ENCODE measurements around the gene WDR81.

Gene WDR81

GRCh38 chr17:1714980-1715802 is 9.3 kb upstream of the WDR81 start:
- DNase-seq (ENCODE audit: low read depth in 1 of 2, low spot score in 1 of 2): no peak
- TF ChIP-seq CTCF (IDR thresholded peaks at IDR 0.05; ENCODE audit: insufficient read depth, low read length) (no peak), GABPA (IDR thresholded peaks at IDR 0.05; ENCODE audit: low read depth) (no peak), REST (IDR thresholded peaks at IDR 0.05; ENCODE audit: insufficient replicate concordance, low read depth) (no peak), POLR2AphosphoS5 (IDR thresholded peaks at IDR 0.05; ENCODE audit: low read depth) (no peak), SPI1 (IDR thresholded peaks at IDR 0.05; ENCODE audit: borderline replicate concordance, low read depth) (no peak)
- H3K27me3 ChIP-seq (ENCODE audit: insufficient read depth, poor library complexity, severe bottlenecking): peaks cover 2% of the 10 kb centered on the region
- H3K4me3 ChIP-seq (replicated peaks; ENCODE audit: insufficient read depth, low read length): peak overlapping the region; percentile 78
- no peak overlapping the region for H3K27ac ChIP-seq (replicated peaks)

- no peaks in the 10 kb centered on the region for H3K27me3 ChIP-seq (ENCODE audit: insufficient read depth, poor library complexity, severe bottlenecking)
- TF ChIP-seq CTCF (IDR thresholded peaks at IDR 0.05; ENCODE audit: insufficient read depth, low read length): no peak
- no peak for TF ChIP-seq REST (IDR thresholded peaks at IDR 0.05; ENCODE audit: insufficient replicate concordance, low read depth)
- no peak for TF ChIP-seq GABPA (IDR thresholded peaks at IDR 0.05; ENCODE audit: low read depth)
- TF ChIP-seq SPI1 (IDR thresholded peaks at IDR 0.05; ENCODE audit: borderline replicate concordance, low read depth): no peak
- TF ChIP-seq POLR2AphosphoS5 (IDR thresholded peaks at IDR 0.05; ENCODE audit: low read depth): no peak
- DNase-seq (ENCODE audit: low read depth in 1 of 2, low spot score in 1 of 2): no peak
- peak overlapping the region; percentile 78 for H3K4me3 ChIP-seq (replicated peaks; ENCODE audit: insufficient read depth, low read length)
- no peak overlapping the region for H3K27ac ChIP-seq (replicated peaks)
Observed at GRCh38 chr17:1715803-1716075, 8.8 kb upstream of the WDR81 start.

- DNase-seq (ENCODE audit: low read depth in 1 of 2, low spot score in 1 of 2): peak; percentile 93 to 98
- Histone ChIP-seq H3K27me3 (ENCODE audit: insufficient read depth, poor library complexity, severe bottlenecking) (no peaks in the 10 kb centered on the region), H3K27ac (replicated peaks) (peak overlapping the region; percentile 91), H3K4me3 (replicated peaks; ENCODE audit: insufficient read depth, low read length) (peak overlapping the region; percentile 78)
- no peak for TF ChIP-seq POLR2AphosphoS5 (IDR thresholded peaks at IDR 0.05; ENCODE audit: low read depth)
- no peak for TF ChIP-seq CTCF (IDR thresholded peaks at IDR 0.05; ENCODE audit: insufficient read depth, low read length)
Observed at GRCh38 chr17:1716076-1716911, 8.2 kb upstream of the WDR81 start.
